Right lobe of liver (tissue), 6 donors: ENCODE data around the gene C17orf107. TPM values are rescaled to one million over a fixed set of nuclear protein-coding genes. Genes with fewer than 3 reads are reported as not detected.

Source experiments
- ATAC-seq, 4 donors: fragments of 200-7000 bp; cut with Tn5 transposase; one replicate each; pipeline ENCODE4 v1.9.1; 2020; ENCODE audit warnings: mild to moderate bottlenecking in 4 of 4, moderate library complexity in 4 of 4
- DNase-seq, 3 donors: peaks; one replicate each; pipeline ENCODE4 v3.0.0-alpha.2; 2020
- H3K27ac ChIP-seq, 3 donors: fragments of 200-600 bp; one replicate each; pipeline ENCODE4 v1.8.0; 2022
- H3K27me3 ChIP-seq, 2 donors: fragments of 200-600 bp; one replicate each; pipeline ENCODE4 v1.8.0; 2022
- H3K36me3 ChIP-seq, 4 donors: fragments of 200-600 bp; sonication (generic) in 1 of 4; one replicate each; pipeline versions ENCODE4 v1.5.1 to v1.8.0; 2017 to 2022; ENCODE audit warnings: control low read depth in 1 of 4
- H3K4me1 ChIP-seq, 4 donors: fragments of 200-600 bp; sonication (generic) in 1 of 4; one replicate each; pipeline versions ENCODE4 v1.5.1 to v1.8.0; 2017 to 2022; ENCODE audit warnings: control low read depth in 1 of 4
- H3K4me3 ChIP-seq, 3 donors: fragments of 200-600 bp; one replicate each; pipeline ENCODE4 v1.8.0; 2022
- H3K9me3 ChIP-seq, 4 donors: fragments of 200-600 bp; sonication (generic) in 1 of 4; one replicate each; pipeline versions ENCODE4 v1.5.1 to v1.8.0; 2017 to 2022; ENCODE audit warnings: control low read depth in 1 of 4
- POLR2A ChIP-seq: fragments of 450-650 bp; IDR thresholded peaks from one replicate; pipeline ENCODE4 v1.6.1; 2017; ENCODE audit warnings: antibody characterized with exemption, mild to moderate bottlenecking
- WGBS: methylation state at CpG from one replicate; pipeline ENCODE4 v1.1.6; 2018; ENCODE audit warnings: low coverage, low lambda C conversion rate; ENCODE audit not compliant: insufficient coverage; ENCODE audit errors: missing lambda C conversion rate; 5-methylcytosine and 5-hydroxymethylcytosine counted together
- intact Hi-C, 2 donors: fragments of 100-400 bp; cut with DNase I; formaldehyde crosslinking; loops; one replicate each; pipeline versions ENCODE4 v1.11.2 to v1.14.1; 2022
- total RNA-seq, 6 experiments: library from RNA; depleted of rRNA in 2 of 6; stranded (reverse); fragments of >200 nt in 2 of 6; fragmentation: NEBNext Ultra II Directional in 3 of 6; extraction: Animal tissue kit (Norgen Biotek cat#: 25700) in 3 of 6; gene quantifications; one replicate each; pipeline versions ENCODE4 v1.1.0 to v1.2.4, GENCODE V29; 2016 to 2023
- TF ChIP-seq, protein P1 (sequence below), 4 donors: fragments of 200-600 bp in 3 of 4; fragments of 450-650 bp in 1 of 4; IDR thresholded peaks; one replicate each; pipeline versions ENCODE4 v1.5.1 to v1.8.0; 2016 to 2022; ENCODE audit warnings: antibody characterized with exemption in 4 of 4, mild to moderate bottlenecking in 2 of 4
- donor health status: DM: no; HTN: yes; CAD: no.
- donor health status: DM: no; HTN: no; CAD: no.
- donor health status: DM: no; HTN: no; CAD: no.
- donor health status: DM: no; HTN: yes; CAD: no.
- donor health status: DM: no; HTN: yes; CAD: no.

C17orf107 gene
- total RNA-seq, 6 experiments from 2014 or later: 1.6 to 4.0 (median 3.2) TPM

DNA sequence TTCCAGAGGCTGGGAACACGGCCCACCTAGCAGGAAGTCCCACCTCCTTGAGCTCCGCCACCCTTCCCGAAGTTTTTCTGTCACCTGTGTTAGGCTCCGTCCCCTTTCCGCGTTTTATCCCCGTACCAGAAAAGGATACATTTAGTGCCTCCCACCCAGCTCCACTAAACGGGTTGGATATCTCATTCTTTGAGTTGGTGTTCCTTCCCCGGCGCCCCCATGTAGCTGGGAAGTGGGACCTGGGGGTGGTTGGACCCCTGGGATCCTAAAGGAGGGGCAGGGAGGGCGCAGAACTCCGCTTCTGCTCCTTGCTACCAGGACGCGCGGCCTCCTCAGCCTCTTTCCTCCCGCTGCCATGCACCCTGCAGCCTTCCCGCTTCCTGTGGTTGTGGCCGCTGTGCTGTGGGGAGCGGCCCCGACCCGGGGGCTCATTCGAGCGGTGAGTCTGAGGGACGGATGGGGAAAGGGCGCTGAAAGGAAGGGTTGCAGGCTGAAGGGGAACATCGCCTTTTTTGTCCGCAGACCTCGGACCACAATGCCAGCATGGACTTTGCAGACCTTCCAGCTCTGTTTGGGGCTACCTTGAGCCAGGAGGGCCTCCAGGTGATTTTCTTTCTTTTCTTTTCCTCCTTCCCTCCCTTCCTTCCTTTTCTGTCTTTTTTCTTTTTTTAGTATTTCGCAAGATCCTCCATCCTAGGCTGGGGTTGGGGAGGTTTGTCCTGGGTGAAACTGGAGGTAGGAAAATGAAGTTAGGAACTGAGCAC lies 41.4 kb downstream of the C17orf107 start:
- ATAC-seq (peak; percentile 68 to 79 (median 70)), DNase-seq (peak in 2 of 3 donors; percentile 79 to 88)
- intact Hi-C loops: no loop called here
- peak overlapping the region; percentile 70 to 93 (median 83) for H3K27ac ChIP-seq
- H3K36me3 ChIP-seq: peaks cover 0 to 45% (median 9%) of the 10 kb centered on the region in 4 donors
- WGBS: 1% methylated on average over 15 of the region's 29 CpGs
- no peaks in the 10 kb centered on the region for H3K9me3 ChIP-seq
- peak overlapping the region; percentile 83 to 95 (median 87) for H3K4me3 ChIP-seq
- H3K4me1 ChIP-seq: peaks cover 0 to 31% (median 11%) of the 10 kb centered on the region in 4 donors
- H3K27me3 ChIP-seq: no peaks in the 10 kb centered on the region
- TF ChIP-seq, protein P1, sequence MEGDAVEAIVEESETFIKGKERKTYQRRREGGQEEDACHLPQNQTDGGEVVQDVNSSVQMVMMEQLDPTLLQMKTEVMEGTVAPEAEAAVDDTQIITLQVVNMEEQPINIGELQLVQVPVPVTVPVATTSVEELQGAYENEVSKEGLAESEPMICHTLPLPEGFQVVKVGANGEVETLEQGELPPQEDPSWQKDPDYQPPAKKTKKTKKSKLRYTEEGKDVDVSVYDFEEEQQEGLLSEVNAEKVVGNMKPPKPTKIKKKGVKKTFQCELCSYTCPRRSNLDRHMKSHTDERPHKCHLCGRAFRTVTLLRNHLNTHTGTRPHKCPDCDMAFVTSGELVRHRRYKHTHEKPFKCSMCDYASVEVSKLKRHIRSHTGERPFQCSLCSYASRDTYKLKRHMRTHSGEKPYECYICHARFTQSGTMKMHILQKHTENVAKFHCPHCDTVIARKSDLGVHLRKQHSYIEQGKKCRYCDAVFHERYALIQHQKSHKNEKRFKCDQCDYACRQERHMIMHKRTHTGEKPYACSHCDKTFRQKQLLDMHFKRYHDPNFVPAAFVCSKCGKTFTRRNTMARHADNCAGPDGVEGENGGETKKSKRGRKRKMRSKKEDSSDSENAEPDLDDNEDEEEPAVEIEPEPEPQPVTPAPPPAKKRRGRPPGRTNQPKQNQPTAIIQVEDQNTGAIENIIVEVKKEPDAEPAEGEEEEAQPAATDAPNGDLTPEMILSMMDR (IDR thresholded peaks at IDR 0.05): no peak
- no peak for TF ChIP-seq POLR2A

DNA sequence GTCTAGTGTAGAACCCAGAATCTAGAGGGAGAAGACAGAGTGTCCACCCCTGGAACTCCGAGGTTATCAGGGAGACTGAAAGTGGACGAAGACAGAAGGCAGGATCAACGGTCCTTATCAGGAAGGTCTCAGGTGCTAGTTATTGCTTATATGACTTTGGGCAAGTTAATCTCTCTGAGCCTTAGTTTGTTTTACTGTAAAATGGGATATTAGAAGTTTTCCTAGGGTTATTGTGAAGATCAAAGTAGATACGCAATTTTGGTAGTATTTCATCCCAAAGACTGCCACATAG lies 41.9 kb downstream of the C17orf107 start:
- DNase-seq (no peak), ATAC-seq (no peak)
- no peaks in the 10 kb centered on the region for H3K9me3 ChIP-seq
- peak overlapping the region; percentile 83 to 95 (median 87) for H3K4me3 ChIP-seq
- 23% methylated on average over 4 of the region's 4 CpGs for WGBS
- H3K27me3 ChIP-seq: no peaks in the 10 kb centered on the region
- intact Hi-C loops: no loop called here
- H3K27ac ChIP-seq: peak overlapping the region in 2 of 3 donors; percentile 70 to 83
- H3K36me3 ChIP-seq: peaks cover 0 to 50% (median 9%) of the 10 kb centered on the region in 4 donors
- TF ChIP-seq, protein P1 (IDR thresholded peaks at IDR 0.05): no peak
- no peak for TF ChIP-seq POLR2A
- peaks cover 0 to 36% (median 11%) of the 10 kb centered on the region in 4 donors for H3K4me1 ChIP-seq

DNA sequence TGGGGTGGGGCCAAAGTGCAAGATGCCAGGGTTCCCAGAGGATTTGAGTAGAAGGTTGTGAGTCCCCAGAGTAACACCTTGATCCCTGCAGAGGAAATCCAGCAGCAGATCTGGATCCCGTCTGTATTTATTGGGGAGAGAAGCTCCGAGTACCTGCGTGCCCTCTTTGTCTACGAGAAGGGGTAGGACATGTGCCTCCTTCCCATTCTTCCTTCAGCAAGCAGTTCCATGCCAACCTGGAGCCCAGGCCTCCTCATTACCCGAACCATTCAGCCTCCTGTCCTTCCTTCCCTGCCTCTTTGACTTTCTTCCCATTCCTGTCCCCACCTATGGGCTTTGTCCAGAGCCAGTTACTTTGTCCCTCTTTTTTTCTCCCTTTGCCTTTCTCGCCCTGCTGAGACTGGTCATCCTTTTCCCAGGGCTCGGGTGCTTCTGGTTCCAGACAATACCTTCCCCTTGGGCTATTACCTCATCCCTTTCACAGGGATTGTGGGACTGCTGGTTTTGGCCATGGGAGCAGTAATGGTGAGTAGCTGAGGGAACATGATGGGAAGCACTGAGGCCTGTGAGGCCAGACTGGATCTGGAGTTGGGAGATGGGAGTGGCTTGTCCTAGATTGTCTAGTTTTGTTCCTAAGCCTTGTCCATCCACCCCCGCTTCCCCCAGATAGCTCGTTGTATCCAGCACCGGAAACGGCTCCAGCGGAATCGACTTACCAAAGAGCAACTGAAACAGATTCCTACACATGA lies 43.6 kb downstream of the C17orf107 start:
- Histone ChIP-seq H3K9me3 (no peaks in the 10 kb centered on the region), H3K4me3 (no peak overlapping the region), H3K27ac (no peak overlapping the region), H3K27me3 (no peaks in the 10 kb centered on the region), H3K36me3 (peaks cover 0 to 41% (median 7%) of the 10 kb centered on the region in 4 donors), H3K4me1 (peaks cover 0 to 42% (median 11%) of the 10 kb centered on the region in 4 donors)
- no peak for ATAC-seq
- no peak for DNase-seq
- intact Hi-C loops: no loop called here
- WGBS: 80% methylated on average over 9 of the region's 13 CpGs
- TF ChIP-seq, protein P1 (IDR thresholded peaks at IDR 0.05): no peak
- TF ChIP-seq POLR2A: no peak

DNA sequence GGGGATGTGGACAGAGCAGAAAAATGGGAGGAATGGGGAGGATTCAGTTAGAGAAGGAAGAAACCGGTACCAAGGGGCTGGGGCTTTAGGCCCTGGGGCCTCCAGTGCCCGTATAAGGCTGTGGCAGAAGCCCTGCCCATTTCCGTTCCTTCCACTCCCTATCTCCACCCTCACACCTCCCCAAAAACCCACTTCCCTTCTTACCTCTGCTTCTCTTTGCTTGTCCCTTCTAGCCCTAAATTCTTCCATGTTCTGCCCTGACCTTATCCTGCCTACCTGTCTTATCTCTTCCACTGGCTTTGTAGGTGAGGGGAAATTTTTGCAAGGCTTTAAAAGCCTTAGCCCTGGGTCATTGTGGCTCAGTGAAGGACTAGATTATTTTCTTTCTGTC lies 44.8 kb downstream of the C17orf107 start:
- H3K27ac ChIP-seq: peak overlapping the region in 1 of 3 donors; percentile 37
- peaks cover 0 to 37% (median 7%) of the 10 kb centered on the region in 4 donors for H3K36me3 ChIP-seq
- no peak overlapping the region for H3K4me3 ChIP-seq

More for the DNA sequence above, 44.8 kb downstream of the C17orf107 start:
- H3K4me1 ChIP-seq: peaks cover 0 to 34% (median 6%) of the 10 kb centered on the region in 4 donors
- intact Hi-C loops: no loop called here
- H3K9me3 ChIP-seq: no peaks in the 10 kb centered on the region
- ATAC-seq (no peak), DNase-seq (no peak)
- WGBS: 30% methylated on average over 2 of the region's 3 CpGs
- TF ChIP-seq, protein P1 (IDR thresholded peaks at IDR 0.05): no peak
- TF ChIP-seq POLR2A: no peak
- no peaks in the 10 kb centered on the region for H3K27me3 ChIP-seq
